MM.1S (cell line): ENCODE data around the gene CACNA1C.

Experiments
- CTCF ChIP-seq: fragments of 300-600 bp; sonication (generic); IDR thresholded peaks from 2 replicates; pipeline ENCODE4 v1.5.1; 2016; ENCODE audit warnings: antibody characterized with exemption, low read length, mixed read lengths
- EZH2 ChIP-seq: fragments of 300-600 bp; sonication (generic); optimal IDR thresholded peaks from 2 replicates; pipeline ENCODE3; 2017; ENCODE audit warnings: low read depth, mild to moderate bottlenecking, antibody characterized with exemption, low read length, mixed read lengths

- TF ChIP-seq CTCF (no peak), EZH2 (no peak)
Observed at GRCh38 chr12:2138294-2138693, 85.5 kb downstream of the CACNA1C start.
